ENCODE data around the gene SFRP4. TPM values are rescaled to one million over a fixed set of nuclear protein-coding genes. Genes with fewer than 3 reads are reported as not detected.

The SFRP4 gene
- total RNA-seq, 4 donors from 2014 or later = 2.4 to 12.9 (median 5.6) TPM

- TF ChIP-seq CTCF (IDR thresholded peaks at IDR 0.05; ENCODE audit: low read depth) = no peak
Measured at GRCh38 chr7:37947941-37948210, 31.3 kb upstream of the SFRP4 start.

- TF ChIP-seq CTCF (IDR thresholded peaks at IDR 0.05; ENCODE audit: low read depth) = no peak
Measured at GRCh38 chr7:37947138-37947940, 30.7 kb upstream of the SFRP4 start.

GRCh38 chr7:37945336-37945735 is 28.7 kb upstream of the SFRP4 start:
- no peak for TF ChIP-seq CTCF (IDR thresholded peaks at IDR 0.05; ENCODE audit: low read depth)

GRCh38 chr7:37944737-37945054 is 28.1 kb upstream of the SFRP4 start:
- TF ChIP-seq CTCF (IDR thresholded peaks at IDR 0.05; ENCODE audit: low read depth) = no peak

- TF ChIP-seq CTCF (IDR thresholded peaks at IDR 0.05; ENCODE audit: low read depth) = no peak
Measured at GRCh38 chr7:37943905-37944736, 27.5 kb upstream of the SFRP4 start.

- no peak for TF ChIP-seq CTCF (IDR thresholded peaks at IDR 0.05; ENCODE audit: low read depth)
Measured at GRCh38 chr7:37942934-37943610, 26.5 kb upstream of the SFRP4 start.

- no peak for TF ChIP-seq CTCF (IDR thresholded peaks at IDR 0.05; ENCODE audit: low read depth)
Measured at GRCh38 chr7:37933018-37933566, 16.5 kb upstream of the SFRP4 start.
